Mucosa of descending colon (tissue), 3 donors: ENCODE results near the gene MKRN2OS. TPM values are rescaled to one million over a fixed set of nuclear protein-coding genes. Genes with fewer than 3 reads are reported as not detected.

Experiments used
- ATAC-seq: fragments of 200-7000 bp; cut with Tn5 transposase; one replicate; pipeline ENCODE4 v1.9.1; 2020; ENCODE audit warnings: mild to moderate bottlenecking, moderate library complexity
- DNase-seq, 3 donors: peaks; one replicate each; pipeline ENCODE4 v3.0.0-alpha.2; 2020
- H3K36me3 ChIP-seq: fragments of 200-600 bp; one replicate; pipeline ENCODE4 v1.8.0; 2021; ENCODE audit warnings: low read depth, mild to moderate bottlenecking
- H3K4me1 ChIP-seq: fragments of 200-600 bp; one replicate; pipeline ENCODE4 v1.8.0; 2021; ENCODE audit warnings: low read depth, mild to moderate bottlenecking
- H3K4me3 ChIP-seq: fragments of 200-600 bp; one replicate; pipeline ENCODE4 v1.8.0; 2021; ENCODE audit warnings: mild to moderate bottlenecking
- H3K9me3 ChIP-seq: fragments of 200-600 bp; one replicate; pipeline ENCODE4 v1.8.0; 2021; ENCODE audit warnings: mild to moderate bottlenecking
- CTCF ChIP-seq: fragments of 200-600 bp; IDR thresholded peaks from one replicate; pipeline ENCODE4 v1.8.0; 2022; ENCODE audit warnings: antibody characterized with exemption, mild to moderate bottlenecking
- intact Hi-C, 2 donors: fragments of 100-400 bp; cut with DNase I in 1 of 2; cut with micrococcal nuclease in 1 of 2; formaldehyde crosslinking; loops; one replicate each; pipeline versions ENCODE4 v1.11.0 to v1.11.1; 2022; cut with DNase I, micrococcal nuclease
- long read RNA-seq, 2 donors: library from polyadenylated mRNA; unstranded; transcript quantifications; one replicate each; pipeline ENCODE4 v2.0.0, GENCODE V29; 2019 to 2021
- total RNA-seq, 3 donors: library from RNA; stranded (reverse); fragmentation: NEBNext Ultra II Directional in 2 of 3; extraction: Animal tissue kit (Norgen Biotek cat#: 25700) in 2 of 3; gene quantifications; one replicate each; pipeline versions ENCODE4 v1.2.1 to v1.2.4, GENCODE V29; 2021 to 2023
- donor health status: DM: no; HTN: no; CAD: no; lungs with moderate emphysema.
- donor health status: DM: no; HTN: no; CAD: no.
- donor health status: DM: no; HTN: yes; CAD: no.

The MKRN2OS gene
- total RNA-seq: 1 to 10 TPM; 2.2 to 8.2 (median 5.3) TPM
- long read RNA-seq, donor 1, partial matches to known transcripts: 0 of 2 reads
- long read RNA-seq, donor 1, other reads (novel, unspliced or antisense): 2 of 2 reads
- long read RNA-seq, donor 2, partial matches to known transcripts: 0 of 8 reads
- long read RNA-seq, donor 2, other reads (novel, unspliced or antisense): 4 of 8 reads

DNA sequence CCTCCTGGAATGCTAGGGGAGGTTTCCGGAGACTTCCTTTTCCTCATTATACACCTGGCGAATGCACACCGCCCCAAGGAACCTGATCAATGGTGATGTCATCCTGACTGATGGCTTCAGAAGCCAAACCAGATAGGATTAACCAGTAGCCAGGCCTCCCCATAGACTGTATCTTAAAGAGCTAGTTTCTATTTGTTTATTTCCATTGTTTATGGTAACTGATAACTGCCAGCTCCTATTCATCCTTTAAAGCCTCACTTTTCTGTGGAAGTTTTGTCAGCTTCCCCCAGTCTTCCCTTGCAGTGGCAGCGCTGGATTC, at the start of gene MKRN2OS:
MKRN2OS (minus strand) TSS at position 27 of the 319 bp plus-strand sequence. CDS start 35 bp downstream, outside the sequence.
- ATAC-seq: peak; percentile 98
- DNase-seq: peak; percentile 67 to 86 (median 72)
- Histone ChIP-seq H3K4me3 (peak within 1 kb of the TSS; percentile 5), H3K36me3 (no peaks in the 10 kb centered on the region), H3K4me1 (no peaks in the 10 kb centered on the region), H3K9me3 (no peaks in the 10 kb centered on the region)
- intact Hi-C loops: loop anchor here in 1 of 2 donors (10.0 kb wide), 1 partner anchor 61 kb away; the partner anchor contains the start of gene TSEN2
- no peak for TF ChIP-seq CTCF

- ATAC-seq (no peak), DNase-seq (no peak)
- intact Hi-C loops: no loop called here
- no peak for TF ChIP-seq CTCF
- Histone ChIP-seq H3K4me1 (no peaks in the 10 kb centered on the region), H3K36me3 (peaks cover 6% of the 10 kb centered on the region), H3K9me3 (no peaks in the 10 kb centered on the region), H3K4me3 (no peak overlapping the region)
Observed at GRCh38 chr3:12593473-12593872, 48.2 kb upstream of the MKRN2OS start.

- DNase-seq (no peak), ATAC-seq (no peak)
- TF ChIP-seq CTCF: no peak
- no peaks in the 10 kb centered on the region for H3K9me3 ChIP-seq
- intact Hi-C loops: no loop called here
- H3K4me1 ChIP-seq: no peaks in the 10 kb centered on the region
- H3K4me3 ChIP-seq: no peak overlapping the region
- peaks cover 6% of the 10 kb centered on the region for H3K36me3 ChIP-seq
Observed at GRCh38 chr3:12591997-12592715, 46.9 kb upstream of the MKRN2OS start.

- no peak overlapping the region for H3K4me3 ChIP-seq
- no peaks in the 10 kb centered on the region for H3K9me3 ChIP-seq
- H3K36me3 ChIP-seq: peaks cover 6% of the 10 kb centered on the region
- no peak for TF ChIP-seq CTCF
- DNase-seq (no peak), ATAC-seq (no peak)
- intact Hi-C loops: no loop called here
- H3K4me1 ChIP-seq: no peaks in the 10 kb centered on the region
Observed at GRCh38 chr3:12591456-12591855, 46.2 kb upstream of the MKRN2OS start.

GRCh38 chr3:12590096-12590495, 44.8 kb upstream of the MKRN2OS start:
- Histone ChIP-seq H3K4me3 (no peak overlapping the region), H3K36me3 (peaks cover 16% of the 10 kb centered on the region), H3K9me3 (no peaks in the 10 kb centered on the region), H3K4me1 (no peaks in the 10 kb centered on the region)
- intact Hi-C loops: no loop called here
- DNase-seq: no peak
- peak; percentile 42 for ATAC-seq
- TF ChIP-seq CTCF: no peak
